A549 (cell line): ENCODE results near the gene GEN1.

ENCODE experiments used
- CTCF ChIP-seq: fragments of >200 bp; sonication (Bioruptor Twin); formaldehyde crosslinking; IDR thresholded peaks from 3 replicates; pipeline ENCODE4 v1.5.1; 2016
- HES2 ChIP-seq: fragments of >200 bp; sonication (Bioruptor Twin); formaldehyde crosslinking; IDR thresholded peaks from 2 replicates; pipeline ENCODE4 v1.6.1; 2016
- MAZ ChIP-seq: fragments of 150-350 bp; IDR thresholded peaks from 2 replicates; pipeline ENCODE4 v1.6.1; 2014; ENCODE audit warnings: antibody characterized with exemption, low read depth, low read length, borderline replicate concordance

- no peak for TF ChIP-seq HES2
- no peak for TF ChIP-seq CTCF
- no peak for TF ChIP-seq MAZ
These were observed 37.3 kb downstream of the GEN1 start for GRCh38 chr2:17791121-17791816.
